Measurements from ENCODE around the gene MIR17HG. TPM values are rescaled to one million over a fixed set of nuclear protein-coding genes. Genes with fewer than 3 reads are reported as not detected.

The MIR17HG gene
- total RNA-seq, 1 experiment from 2014 or later: 6.5 TPM

GRCh38 chr13:91398413-91399188, 51.1 kb downstream of the MIR17HG start, which contains the start of gene GPC5:
Gene GPC5, plus strand, starts transcription at chr13:91398621.
- no peaks in the 10 kb centered on the region for H4K20me1 ChIP-seq (ENCODE audit: insufficient read depth)
- CTCF ChIA-PET: interaction anchor here (1.0 kb wide), 1 partner anchor 17 kb away, joined by 4 read pairs; no protein-coding TSS in a partner anchor

GRCh38 chr13:91399189-91400062, 51.9 kb downstream of the MIR17HG start:
- POLR2A ChIA-PET (ENCODE audit: unreplicated experiment): no interaction called here
- Histone ChIP-seq H3K9me3 (ENCODE audit: insufficient read depth, low read depth) (no peaks in the 10 kb centered on the region), H3K9me2 (ENCODE audit: insufficient read depth) (peaks cover 3% of the 10 kb centered on the region; the same call in 1 of the 2 replicates), H3K79me2 (ENCODE audit: low read depth) (no peaks in the 10 kb centered on the region), H2AFZ (no peak overlapping the region), H3F3A (ENCODE audit: insufficient read depth, low read depth) (no peaks in the 10 kb centered on the region), H3K4me2 (no peak overlapping the region), H4K20me1 (ENCODE audit: insufficient read depth) (no peaks in the 10 kb centered on the region), H3K27me3 (ENCODE audit: insufficient read depth, low read depth) (peaks cover 16% of the 10 kb centered on the region; the same call in 1 of the 2 replicates), H3K4me3 (no peak overlapping the region), H3K4me1 (replicated peaks; ENCODE audit: insufficient read depth) (no peaks in the 10 kb centered on the region), H3K36me3 (ENCODE audit: low read depth) (no peaks in the 10 kb centered on the region), H3K27ac (no peak overlapping the region)
- DNase-seq: no peak
- CTCF ChIA-PET: interaction anchor here (1.0 kb wide), 1 partner anchor 18 kb away, joined by 4 read pairs; no protein-coding TSS in a partner anchor
- no TSS peak for BruUV-seq (replicated peaks)
- intact Hi-C loops (cut with micrococcal nuclease; ENCODE audit: unreplicated experiment): no loop called here
- TF ChIP-seq EZH2 (IDR thresholded peaks at IDR 0.05; ENCODE audit: low read depth) (no peak), CTCF (conservative IDR thresholded peaks at IDR 0.05) (no peak)

More at GRCh38 chr13:91398413-91399188, 51.1 kb downstream of the MIR17HG start, which contains the start of gene GPC5:
- TF ChIP-seq CTCF (conservative IDR thresholded peaks at IDR 0.05) (no peak), EZH2 (IDR thresholded peaks at IDR 0.05; ENCODE audit: low read depth) (no peak)
- Histone ChIP-seq H3K4me1 (replicated peaks; ENCODE audit: insufficient read depth) (no peaks in the 10 kb centered on the region), H3K27me3 (ENCODE audit: insufficient read depth, low read depth) (peaks cover 16% of the 10 kb centered on the region; the same call in 1 of the 2 replicates), H2AFZ (0 out of 2 replicates have a peak within 1 kb of the TSS, but pooled peaks have one; percentile 58), H3K79me2 (ENCODE audit: low read depth) (no peaks in the 10 kb centered on the region), H3K27ac (no peak within 1 kb of the TSS), H3K9me3 (ENCODE audit: insufficient read depth, low read depth) (no peaks in the 10 kb centered on the region), H3K4me2 (peak within 1 kb of the TSS; percentile 66), H3K4me3 (peak within 1 kb of the TSS; percentile 38; the same call in 1 of the 2 replicates), H3F3A (ENCODE audit: insufficient read depth, low read depth) (no peaks in the 10 kb centered on the region), H3K36me3 (ENCODE audit: low read depth) (no peaks in the 10 kb centered on the region), H3K9me2 (ENCODE audit: insufficient read depth) (peaks cover 3% of the 10 kb centered on the region; the same call in 1 of the 2 replicates)
- intact Hi-C loops (cut with micrococcal nuclease; ENCODE audit: unreplicated experiment): no loop called here
- POLR2A ChIA-PET (ENCODE audit: unreplicated experiment): interaction anchor here (0.6 kb wide), 2 partner anchors 61 to 1071 kb away, joined by 3 to 4 read pairs; no protein-coding TSS in a partner anchor
- BruUV-seq (replicated peaks): no TSS peak
- DNase-seq: peak; percentile 43 to 74

- no peak for DNase-seq
- H3K4me3 ChIP-seq: no peak overlapping the region
- no peaks in the 10 kb centered on the region for H3K36me3 ChIP-seq (ENCODE audit: low read depth)
- H2AFZ ChIP-seq: no peak overlapping the region
- H3K4me2 ChIP-seq: no peak overlapping the region
- no peaks in the 10 kb centered on the region for H3F3A ChIP-seq (ENCODE audit: insufficient read depth, low read depth)
- TF ChIP-seq EZH2 (IDR thresholded peaks at IDR 0.05; ENCODE audit: low read depth): no peak
- TF ChIP-seq CTCF (conservative IDR thresholded peaks at IDR 0.05): no peak
- no peaks in the 10 kb centered on the region for H4K20me1 ChIP-seq (ENCODE audit: insufficient read depth)
- no peaks in the 10 kb centered on the region for H3K4me1 ChIP-seq (replicated peaks; ENCODE audit: insufficient read depth)
- peaks cover 16% of the 10 kb centered on the region; the same call in 1 of the 2 replicates for H3K27me3 ChIP-seq (ENCODE audit: insufficient read depth, low read depth)
- ChIA-PET POLR2A (ENCODE audit: unreplicated experiment) (no interaction called here), CTCF (no interaction called here)
- intact Hi-C loops (cut with micrococcal nuclease; ENCODE audit: unreplicated experiment): no loop called here
- peaks cover 3% of the 10 kb centered on the region; the same call in 1 of the 2 replicates for H3K9me2 ChIP-seq (ENCODE audit: insufficient read depth)
- no TSS peak for BruUV-seq (replicated peaks)
- no peak overlapping the region for H3K27ac ChIP-seq
- H3K79me2 ChIP-seq (ENCODE audit: low read depth): no peaks in the 10 kb centered on the region
- no peaks in the 10 kb centered on the region for H3K9me3 ChIP-seq (ENCODE audit: insufficient read depth, low read depth)
These were observed 52.5 kb downstream of the MIR17HG start for GRCh38 chr13:91400063-91400399.
